GM19099 (cell line): Measurements from ENCODE around the gene LDHA.

Experiments
- POLR2A ChIP-seq: IDR thresholded peaks from 3 replicates; pipeline ENCODE4 v1.6.1; 2011; ENCODE audit warnings: low read depth; ENCODE audit not compliant: insufficient read length; ENCODE audit errors: extremely low read depth

Gene LDHA

DNA sequence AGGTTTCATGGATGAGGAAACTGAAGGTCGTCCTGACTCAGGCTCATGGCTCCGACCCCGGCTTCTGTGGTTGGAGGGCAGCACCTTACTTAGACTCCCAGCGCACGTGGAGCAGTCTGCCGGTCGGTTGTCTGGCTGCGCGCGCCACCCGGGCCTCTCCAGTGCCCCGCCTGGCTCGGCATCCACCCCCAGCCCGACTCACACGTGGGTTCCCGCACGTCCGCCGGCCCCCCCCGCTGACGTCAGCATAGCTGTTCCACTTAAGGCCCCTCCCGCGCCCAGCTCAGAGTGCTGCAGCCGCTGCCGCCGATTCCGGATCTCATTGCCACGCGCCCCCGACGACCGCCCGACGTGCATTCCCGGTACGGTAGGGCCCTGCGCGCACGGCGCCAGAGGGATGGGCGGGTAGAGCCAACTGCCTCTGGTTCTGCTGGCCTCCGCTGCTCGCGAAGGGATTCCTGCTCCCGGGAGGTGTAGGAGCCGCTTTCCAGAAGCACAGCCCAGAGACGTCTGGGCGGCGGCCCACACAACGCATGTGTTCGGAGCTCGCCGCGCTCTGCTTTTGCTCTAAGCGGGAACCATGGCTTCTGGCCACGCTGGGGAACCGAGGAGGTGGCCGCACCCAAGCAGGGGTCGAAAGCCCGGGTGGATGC lies at the start of gene LDHA:
Gene LDHA (plus strand): TSS at position 289 of the 653 bp plus-strand sequence. CDS start 2,280 bp downstream, outside the sequence.
- TF ChIP-seq POLR2A, result peak; percentile 100

DNA sequence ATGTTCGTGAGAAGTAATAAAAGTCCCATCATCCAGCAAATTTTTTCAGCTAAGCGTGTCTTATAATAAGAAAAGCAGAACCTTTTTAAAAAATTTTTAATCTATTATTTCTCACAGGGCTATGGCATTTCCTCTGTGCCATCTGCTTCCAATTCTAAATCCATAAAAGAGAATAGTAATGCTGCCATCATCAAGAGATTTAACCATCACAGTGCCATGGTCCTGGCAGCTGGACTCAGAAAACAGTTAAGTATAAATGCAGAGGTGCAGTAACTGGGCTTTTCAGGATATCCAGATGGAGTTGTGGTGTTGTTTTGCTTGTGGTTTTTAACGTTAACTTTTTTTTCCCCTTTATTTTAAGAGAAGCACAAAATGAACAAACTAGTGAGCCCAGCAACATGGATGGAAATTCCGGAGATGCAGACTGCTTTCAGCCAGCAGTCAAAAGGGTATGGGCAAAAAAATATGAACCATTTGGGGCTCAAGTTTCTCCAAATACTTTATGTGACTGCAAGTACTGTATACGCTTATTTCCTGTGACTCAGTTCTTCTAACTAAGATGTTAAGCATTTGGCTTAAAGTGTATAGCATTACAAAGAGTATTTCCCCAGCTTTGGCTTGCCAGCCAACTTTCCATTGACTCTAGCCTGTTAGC lies 46.8 kb upstream of the LDHA start:
- TF ChIP-seq POLR2A, result no peak

DNA sequence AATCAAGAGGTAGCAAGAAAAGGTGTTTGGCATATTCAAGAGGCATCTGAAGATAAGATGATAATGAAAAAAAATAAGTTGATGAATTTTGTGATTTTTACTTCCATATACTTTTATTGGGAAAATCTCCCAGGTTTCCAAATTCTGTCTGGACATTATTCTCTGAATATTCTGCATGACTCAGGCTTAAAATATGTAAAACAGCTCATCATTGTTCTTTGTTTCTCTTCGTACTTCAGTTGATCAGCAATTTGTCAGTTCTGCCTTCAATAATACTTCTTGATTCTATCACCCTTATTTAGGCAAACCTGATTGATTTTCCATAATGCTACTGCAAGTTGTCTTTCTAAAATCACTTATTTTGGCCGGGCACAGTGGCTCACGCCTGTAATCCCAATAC lies 41.8 kb upstream of the LDHA start:
- no peak for TF ChIP-seq POLR2A

DNA sequence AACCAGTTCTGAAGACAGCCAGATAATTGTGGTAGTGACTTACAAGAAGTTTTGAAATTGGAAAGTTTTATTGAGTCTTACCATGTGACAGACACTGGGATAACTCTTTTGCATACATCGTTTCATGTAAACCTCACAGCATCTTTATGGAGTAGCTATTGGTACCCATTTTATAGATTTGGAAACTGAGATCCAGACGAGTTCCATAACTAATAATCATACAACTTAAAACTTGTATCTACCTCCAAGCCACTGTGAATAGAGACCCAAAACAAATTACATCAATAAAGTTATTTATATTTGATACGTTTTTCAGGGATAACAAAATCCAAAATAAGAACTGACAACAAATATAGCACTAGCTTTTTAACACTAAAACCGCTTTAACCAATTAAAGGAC lies 35.7 kb upstream of the LDHA start:
- TF ChIP-seq POLR2A, result no peak

DNA sequence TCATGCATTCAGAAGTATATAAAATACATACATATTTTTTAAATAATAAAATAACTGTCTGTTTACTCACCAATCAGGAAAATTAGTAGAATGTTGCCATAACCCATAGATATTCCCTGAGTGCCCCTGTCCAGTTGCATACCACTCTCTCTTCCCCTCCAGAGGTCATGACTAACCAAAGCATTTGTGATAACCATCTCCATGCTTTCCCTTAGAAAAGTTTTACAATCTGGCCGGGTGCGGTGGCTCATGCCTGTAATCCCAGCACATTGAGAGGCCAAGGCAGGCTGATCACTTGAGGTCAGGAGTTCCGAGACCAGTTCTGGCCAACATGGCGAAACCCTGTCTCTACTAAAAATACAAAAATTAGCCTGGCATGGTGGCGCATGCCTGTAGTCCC lies 33.2 kb upstream of the LDHA start:
- no peak for TF ChIP-seq POLR2A

DNA sequence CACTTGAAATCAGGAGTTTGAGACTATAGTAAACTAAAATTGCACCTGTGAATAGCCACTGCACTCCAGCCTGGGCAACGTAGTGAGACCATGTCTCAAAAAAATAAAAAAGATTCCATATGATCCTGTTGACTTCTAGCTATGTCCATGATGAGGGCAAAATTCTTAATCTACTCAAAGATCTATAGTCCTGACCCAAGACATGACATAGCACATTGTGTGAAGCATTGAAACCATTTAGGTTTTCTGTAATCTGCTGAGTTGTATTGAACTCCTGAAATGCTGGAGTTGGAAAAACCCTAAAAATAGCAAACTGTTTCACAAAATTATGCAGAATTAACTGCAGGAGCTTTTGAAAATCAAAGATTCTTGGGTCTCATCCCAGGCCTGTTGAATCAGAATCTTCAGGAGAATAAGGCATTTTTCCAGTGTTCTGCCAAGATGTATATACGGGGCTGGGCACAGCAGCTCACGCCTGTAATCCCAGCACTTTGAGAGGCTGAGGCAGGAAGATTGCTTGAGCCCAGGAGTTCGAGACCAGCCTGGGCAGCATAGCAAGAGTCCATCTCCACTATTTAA lies 29.8 kb upstream of the LDHA start:
- TF ChIP-seq POLR2A, result no peak

DNA sequence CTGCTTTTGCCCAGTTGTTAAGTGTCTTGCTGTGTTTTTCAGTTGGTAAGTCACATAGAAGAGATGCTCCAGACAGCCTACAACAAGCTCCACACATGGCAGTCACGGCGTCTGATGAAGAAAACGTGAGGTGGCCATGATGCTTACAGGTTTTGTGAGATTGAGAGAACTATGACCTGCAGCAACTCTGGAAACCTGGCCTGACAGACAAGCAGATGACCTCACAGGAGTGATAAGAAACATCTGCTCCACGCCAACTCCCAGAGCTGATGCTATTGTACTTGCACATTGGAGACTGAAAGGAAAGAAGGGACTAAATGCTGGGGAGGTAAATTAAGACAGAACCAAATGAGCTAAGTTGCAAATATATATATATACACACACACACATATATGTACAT lies 28.6 kb upstream of the LDHA start:
- TF ChIP-seq POLR2A, result no peak

DNA sequence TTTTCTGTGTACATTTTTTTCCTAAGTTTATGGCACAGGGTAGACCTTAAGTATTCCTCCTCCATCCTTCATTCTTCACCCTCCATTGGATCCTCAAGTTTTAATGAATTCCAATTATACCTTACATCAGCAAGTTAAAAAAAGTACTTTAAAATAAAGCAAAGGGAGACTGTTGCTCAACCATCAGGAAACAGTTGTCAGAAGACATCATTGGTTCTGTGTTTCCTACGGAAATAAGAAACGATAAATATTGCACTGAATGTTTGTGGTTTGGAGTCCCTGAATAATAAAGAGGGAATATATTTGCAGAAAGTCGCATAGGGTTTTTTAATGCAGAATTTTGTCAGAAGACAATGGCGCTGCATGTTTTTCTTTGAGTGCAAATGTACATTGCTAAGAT lies 28.1 kb upstream of the LDHA start:
- TF ChIP-seq POLR2A, result no peak

DNA sequence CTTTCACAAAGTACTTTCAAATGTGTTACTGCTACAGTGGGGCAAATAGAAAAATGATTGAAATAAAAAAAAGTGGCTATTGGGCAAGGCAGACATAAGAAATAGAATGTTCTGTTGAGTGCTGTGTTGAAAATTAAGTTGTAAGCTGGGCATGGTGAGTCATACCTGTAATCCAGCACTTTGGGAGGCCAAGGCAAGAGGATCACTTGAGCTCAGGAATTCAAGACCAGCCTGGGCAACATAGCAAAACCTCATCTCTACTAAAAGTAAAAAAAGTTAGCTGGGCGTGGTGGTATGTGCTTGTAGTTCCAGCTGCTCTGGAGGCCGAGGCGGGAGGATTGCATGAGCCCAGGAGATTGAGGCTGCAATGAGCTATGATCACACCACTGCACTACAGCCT lies 26.9 kb upstream of the LDHA start:
- no peak for TF ChIP-seq POLR2A

DNA sequence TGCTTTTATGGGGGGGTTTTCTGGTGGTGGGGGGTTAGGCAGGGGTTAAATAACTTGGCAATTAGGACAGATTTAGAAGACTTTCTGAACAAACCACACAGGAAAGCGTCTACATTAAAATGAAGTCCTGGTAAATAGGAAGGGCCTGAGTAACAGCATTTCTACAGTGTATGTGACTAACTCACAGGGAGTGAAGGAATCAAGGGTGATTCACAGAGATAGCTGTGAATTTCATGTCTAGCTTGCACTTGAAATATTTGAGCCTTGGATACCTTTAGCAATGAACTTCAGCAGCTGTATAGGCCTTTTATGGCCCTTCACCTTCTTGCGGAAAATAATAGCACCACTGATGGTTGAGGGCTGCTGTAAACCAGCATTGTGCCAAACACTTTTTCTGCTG lies 26.1 kb upstream of the LDHA start:
- TF ChIP-seq POLR2A, result no peak

DNA sequence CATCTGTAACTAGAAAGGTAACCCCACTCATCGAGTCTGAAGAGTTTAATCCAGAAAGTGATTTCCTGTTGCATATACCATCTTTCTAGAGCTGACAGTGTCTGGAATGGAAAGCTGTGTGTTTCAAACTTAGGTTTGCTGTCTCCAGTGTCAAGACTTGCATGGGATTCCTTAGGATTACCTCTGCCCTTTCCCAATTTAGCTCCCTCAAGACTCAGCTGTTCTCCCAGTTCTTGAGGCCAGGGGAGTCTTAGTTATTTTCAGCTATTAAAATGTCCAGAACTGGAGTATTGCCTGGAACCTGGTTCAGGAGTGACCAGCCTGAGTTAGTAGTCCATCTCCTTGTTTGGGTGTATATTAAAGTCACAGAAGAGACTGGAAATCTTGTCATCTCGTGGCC lies 25.0 kb upstream of the LDHA start:
- TF ChIP-seq POLR2A, result no peak

DNA sequence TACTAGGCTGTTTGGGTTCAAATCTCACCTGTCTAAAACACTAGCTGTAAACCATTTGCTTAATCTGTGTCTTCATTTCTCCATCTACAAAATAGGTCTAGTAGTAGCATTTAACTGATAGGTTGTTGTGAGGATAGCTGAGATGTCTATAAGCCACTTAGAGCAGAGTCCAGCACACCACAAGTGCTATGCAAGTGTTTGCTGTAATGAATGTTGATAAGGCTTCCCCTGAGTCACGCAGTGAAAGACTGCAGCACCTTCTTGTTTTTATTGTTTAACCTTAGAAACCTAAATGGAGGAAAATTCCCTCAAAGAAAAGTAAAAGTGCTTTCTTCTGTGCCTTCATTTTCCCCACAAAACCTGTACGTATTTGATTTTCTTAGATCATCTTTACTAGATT lies 23.1 kb upstream of the LDHA start:
- no peak for TF ChIP-seq POLR2A

DNA sequence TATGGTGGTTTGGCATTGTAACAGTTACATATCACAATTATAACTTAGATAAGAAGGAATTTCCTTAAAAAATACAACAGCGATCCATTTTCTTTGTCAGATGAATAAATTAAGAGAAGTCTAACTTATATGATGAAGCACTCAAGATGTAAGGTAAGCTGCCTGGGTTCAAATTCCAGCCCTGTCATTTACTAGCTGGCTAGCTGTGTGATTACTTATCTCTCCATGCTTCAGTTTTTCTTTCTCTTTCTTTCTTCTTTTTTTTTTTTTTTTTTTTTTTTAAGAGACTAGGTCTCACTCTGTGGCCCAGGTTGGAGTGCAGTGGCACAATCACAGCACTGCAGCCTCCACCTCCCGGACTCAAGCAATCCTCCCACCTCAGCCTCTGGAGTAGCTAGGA lies 22.2 kb upstream of the LDHA start:
- TF ChIP-seq POLR2A, result no peak

DNA sequence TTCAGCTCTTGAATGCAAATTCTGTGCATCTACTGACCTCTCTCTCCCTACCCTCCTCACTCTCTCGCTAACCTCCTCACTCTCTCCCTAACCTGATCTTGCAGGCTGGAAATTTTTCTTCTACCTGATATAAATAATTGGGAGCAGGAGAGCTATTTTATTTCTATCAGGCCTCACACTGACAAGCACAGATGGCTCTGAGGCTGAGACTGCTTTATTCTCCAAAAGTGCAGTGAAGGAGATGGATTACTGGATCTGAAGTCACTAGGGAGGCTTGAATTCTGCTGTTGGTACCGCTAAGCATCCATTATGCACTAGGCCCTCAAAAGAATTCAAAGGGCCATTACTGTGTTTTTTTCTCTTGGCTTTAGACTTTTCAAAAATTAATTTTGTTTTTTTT lies 19.4 kb upstream of the LDHA start:
- TF ChIP-seq POLR2A, result no peak

DNA sequence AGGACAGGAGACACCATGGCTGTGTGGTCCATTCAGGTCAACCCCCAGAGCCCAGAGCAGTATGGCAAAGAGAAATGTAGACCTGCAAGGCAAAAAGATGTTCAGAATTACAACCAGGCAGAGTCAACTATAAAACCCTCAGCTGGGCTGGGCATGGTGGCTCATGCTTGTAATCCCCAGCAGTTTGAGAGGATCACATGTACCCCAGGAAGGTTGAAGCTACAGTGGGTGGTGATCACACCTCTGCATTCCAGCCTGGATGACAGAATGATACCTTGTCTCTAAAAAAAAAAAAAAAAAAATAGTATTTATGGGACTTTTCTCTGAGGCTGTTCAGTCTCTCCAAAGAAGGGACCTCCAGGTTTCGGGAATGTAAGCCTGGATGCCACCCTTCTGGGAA lies 18.4 kb upstream of the LDHA start:
- no peak for TF ChIP-seq POLR2A

DNA sequence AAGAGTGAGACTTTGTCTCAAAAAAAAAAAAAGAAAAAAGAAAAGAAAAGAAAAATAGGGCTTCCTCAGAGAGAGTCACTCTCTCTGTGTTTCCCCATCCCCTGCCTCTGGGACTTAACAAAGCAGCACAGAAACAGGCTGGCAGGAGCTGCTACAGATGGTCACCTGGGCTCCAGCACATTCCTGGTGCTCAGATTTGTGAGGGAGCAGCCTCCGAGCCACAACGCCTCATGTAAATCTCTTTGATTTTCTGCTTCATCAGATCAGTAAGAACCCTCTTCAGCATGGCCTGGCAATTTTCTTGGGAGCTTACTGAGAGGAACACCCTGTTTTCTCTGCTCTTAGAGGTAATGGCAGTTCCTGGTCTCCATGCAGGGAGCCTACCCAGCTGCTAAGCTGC lies 15.2 kb upstream of the LDHA start:
- no peak for TF ChIP-seq POLR2A
